DOHH2 (cell line): Measurements from ENCODE around the gene FRAS1.

Experiments used
- EZH2phosphoT487 ChIP-seq: fragments of 200-600 bp; sonication (generic); IDR thresholded peaks from 2 replicates; pipeline ENCODE4 v1.6.1; 2017; ENCODE audit warnings: borderline replicate concordance, mild to moderate bottlenecking, antibody characterized with exemption, low read length, moderate library complexity, mixed read lengths
- TF ChIP-seq, protein P1 (sequence below): fragments of 200-600 bp; sonication (generic); IDR thresholded peaks from one replicate; pipeline ENCODE4 v1.5.1; 2014; ENCODE audit warnings: antibody characterized with exemption, mild to moderate bottlenecking, low read depth, low read length; ENCODE audit not compliant: poor library complexity, severe bottlenecking

DNA sequence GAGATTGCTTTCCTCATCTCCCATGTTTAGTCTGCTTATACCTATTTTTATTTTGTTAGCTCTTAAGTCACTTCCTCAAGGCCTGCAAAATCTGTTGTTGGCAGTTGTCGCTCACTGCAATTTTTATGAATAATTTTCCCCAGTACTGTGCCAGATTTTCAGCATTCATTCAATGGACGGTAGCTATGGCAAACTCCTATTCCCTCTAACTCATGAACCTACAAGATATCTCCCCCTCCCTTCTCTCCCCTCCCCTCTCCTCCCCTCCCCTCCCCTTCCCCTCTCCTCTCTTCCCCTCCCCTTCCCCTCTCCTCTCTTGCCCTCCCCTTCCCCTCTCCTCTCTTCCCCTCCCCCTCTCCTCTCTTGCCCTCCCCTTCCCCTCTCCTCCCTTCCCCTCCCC, 160.4 kb downstream of the FRAS1 start:
- TF ChIP-seq EZH2phosphoT487 = no peak
- TF ChIP-seq, protein P1, sequence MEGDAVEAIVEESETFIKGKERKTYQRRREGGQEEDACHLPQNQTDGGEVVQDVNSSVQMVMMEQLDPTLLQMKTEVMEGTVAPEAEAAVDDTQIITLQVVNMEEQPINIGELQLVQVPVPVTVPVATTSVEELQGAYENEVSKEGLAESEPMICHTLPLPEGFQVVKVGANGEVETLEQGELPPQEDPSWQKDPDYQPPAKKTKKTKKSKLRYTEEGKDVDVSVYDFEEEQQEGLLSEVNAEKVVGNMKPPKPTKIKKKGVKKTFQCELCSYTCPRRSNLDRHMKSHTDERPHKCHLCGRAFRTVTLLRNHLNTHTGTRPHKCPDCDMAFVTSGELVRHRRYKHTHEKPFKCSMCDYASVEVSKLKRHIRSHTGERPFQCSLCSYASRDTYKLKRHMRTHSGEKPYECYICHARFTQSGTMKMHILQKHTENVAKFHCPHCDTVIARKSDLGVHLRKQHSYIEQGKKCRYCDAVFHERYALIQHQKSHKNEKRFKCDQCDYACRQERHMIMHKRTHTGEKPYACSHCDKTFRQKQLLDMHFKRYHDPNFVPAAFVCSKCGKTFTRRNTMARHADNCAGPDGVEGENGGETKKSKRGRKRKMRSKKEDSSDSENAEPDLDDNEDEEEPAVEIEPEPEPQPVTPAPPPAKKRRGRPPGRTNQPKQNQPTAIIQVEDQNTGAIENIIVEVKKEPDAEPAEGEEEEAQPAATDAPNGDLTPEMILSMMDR = no peak
